Trophoblast cell (in vitro differentiated cells and primary cell): Measurements from ENCODE around the gene CXCL1.

Experiments
- DNase-seq, 2 donors: peaks; one replicate each; pipeline ENCODE4 v3.0.0-alpha.2; 2016
- H2AFZ ChIP-seq: 2 replicates; pipeline ENCODE4 v1.6.1; 2013; ENCODE audit warnings: low read length, moderate library complexity, mild to moderate bottlenecking; ENCODE audit not compliant: insufficient read depth, poor library complexity
- H2AK5ac ChIP-seq: 2 replicates; pipeline ENCODE4 v1.6.1; 2013; ENCODE audit warnings: mild to moderate bottlenecking, low read length
- H2BK120ac ChIP-seq: 2 replicates; pipeline ENCODE4 v1.6.1; 2013; ENCODE audit warnings: low read length, mild to moderate bottlenecking, moderate library complexity; ENCODE audit not compliant: insufficient read depth, poor library complexity
- H2BK12ac ChIP-seq: 2 replicates; pipeline ENCODE4 v1.6.1; 2013; ENCODE audit warnings: mild to moderate bottlenecking, low read length, moderate library complexity
- H2BK5ac ChIP-seq: 2 replicates; pipeline ENCODE4 v1.6.1; 2013; ENCODE audit warnings: low read length, low read depth, moderate library complexity, mild to moderate bottlenecking; ENCODE audit not compliant: poor library complexity
- H3K14ac ChIP-seq: 2 replicates; pipeline ENCODE4 v1.6.1; 2013; ENCODE audit warnings: mild to moderate bottlenecking, low read length
- H3K18ac ChIP-seq: 2 replicates; pipeline ENCODE4 v1.6.1; 2013; ENCODE audit warnings: mild to moderate bottlenecking, low read length
- H3K23ac ChIP-seq: 2 replicates; pipeline ENCODE4 v1.6.1; 2013; ENCODE audit warnings: low read length
- H3K27ac ChIP-seq: 2 replicates; pipeline ENCODE4 v1.5.1; 2013; ENCODE audit warnings: low read depth, mild to moderate bottlenecking, inconsistent platforms, low read length, moderate library complexity
- H3K27me3 ChIP-seq: 2 replicates; pipeline ENCODE4 v1.6.1; 2013; ENCODE audit warnings: inconsistent platforms, mild to moderate bottlenecking, low read length, moderate library complexity; ENCODE audit not compliant: insufficient read depth
- H3K36me3 ChIP-seq, 2 experiments: 1 replicate in 1 of 2; 2 replicates in 1 of 2; pipeline ENCODE4 v1.6.1; 2013; ENCODE audit warnings: low read length in 2 of 2, mild to moderate bottlenecking in 2 of 2, moderate library complexity in 1 of 2; ENCODE audit not compliant: insufficient read depth in 2 of 2, control insufficient read depth in 1 of 2
- H3K4ac ChIP-seq: 2 replicates; pipeline ENCODE4 v1.6.1; 2013; ENCODE audit warnings: low read depth, mild to moderate bottlenecking, low read length, moderate library complexity
- H3K4me1 ChIP-seq, 2 experiments: 1 replicate in 1 of 2; 2 replicates in 1 of 2; pipeline ENCODE4 v1.6.1; 2013; ENCODE audit warnings: low read length in 2 of 2, mild to moderate bottlenecking in 2 of 2, moderate library complexity in 1 of 2; ENCODE audit not compliant: insufficient read depth in 2 of 2, control insufficient read depth in 1 of 2
- H3K4me2 ChIP-seq: 2 replicates; pipeline ENCODE4 v1.6.1; 2013; ENCODE audit warnings: inconsistent platforms, mild to moderate bottlenecking, low read length, moderate library complexity
- H3K4me3 ChIP-seq: 2 replicates; pipeline ENCODE4 v1.5.1; 2013; ENCODE audit warnings: mild to moderate bottlenecking, low read depth, low read length, inconsistent platforms
- H3K79me1 ChIP-seq: one replicate; pipeline ENCODE4 v1.6.1; 2013; ENCODE audit warnings: low read length
- H3K79me2 ChIP-seq: 2 replicates; pipeline ENCODE4 v1.6.1; 2013; ENCODE audit warnings: low read length, mild to moderate bottlenecking; ENCODE audit not compliant: control insufficient read depth, insufficient read depth, poor library complexity
- H3K9ac ChIP-seq: 2 replicates; pipeline ENCODE4 v1.6.1; 2013; ENCODE audit warnings: mild to moderate bottlenecking, low read length
- H3K9me3 ChIP-seq: 2 replicates; pipeline ENCODE4 v1.6.1; 2013; ENCODE audit warnings: low read depth, mild to moderate bottlenecking, control low read depth, inconsistent platforms, low read length; ENCODE audit not compliant: insufficient read depth
- H4K12ac ChIP-seq: 2 replicates; pipeline ENCODE4 v1.6.1; 2013; ENCODE audit warnings: low read depth, mild to moderate bottlenecking, low read length, moderate library complexity
- H4K8ac ChIP-seq: 2 replicates; pipeline ENCODE4 v1.6.1; 2013; ENCODE audit warnings: low read depth, mild to moderate bottlenecking, low read length, moderate library complexity
- H4K91ac ChIP-seq: one replicate; pipeline ENCODE4 v1.6.1; 2013; ENCODE audit warnings: low read depth, mild to moderate bottlenecking, low read length, moderate library complexity
- WGBS: extraction: QIAGEN DNeasy Blood & Tissue Kit; methylation state at CpG from one replicate; pipeline ENCODE4 v1.1.7; 2013; ENCODE audit warnings: missing lambda C conversion rate; ENCODE audit not compliant: insufficient read length, insufficient coverage; ENCODE audit errors: extremely low coverage; 5-methylcytosine and 5-hydroxymethylcytosine counted together

The CXCL1 gene

DNA sequence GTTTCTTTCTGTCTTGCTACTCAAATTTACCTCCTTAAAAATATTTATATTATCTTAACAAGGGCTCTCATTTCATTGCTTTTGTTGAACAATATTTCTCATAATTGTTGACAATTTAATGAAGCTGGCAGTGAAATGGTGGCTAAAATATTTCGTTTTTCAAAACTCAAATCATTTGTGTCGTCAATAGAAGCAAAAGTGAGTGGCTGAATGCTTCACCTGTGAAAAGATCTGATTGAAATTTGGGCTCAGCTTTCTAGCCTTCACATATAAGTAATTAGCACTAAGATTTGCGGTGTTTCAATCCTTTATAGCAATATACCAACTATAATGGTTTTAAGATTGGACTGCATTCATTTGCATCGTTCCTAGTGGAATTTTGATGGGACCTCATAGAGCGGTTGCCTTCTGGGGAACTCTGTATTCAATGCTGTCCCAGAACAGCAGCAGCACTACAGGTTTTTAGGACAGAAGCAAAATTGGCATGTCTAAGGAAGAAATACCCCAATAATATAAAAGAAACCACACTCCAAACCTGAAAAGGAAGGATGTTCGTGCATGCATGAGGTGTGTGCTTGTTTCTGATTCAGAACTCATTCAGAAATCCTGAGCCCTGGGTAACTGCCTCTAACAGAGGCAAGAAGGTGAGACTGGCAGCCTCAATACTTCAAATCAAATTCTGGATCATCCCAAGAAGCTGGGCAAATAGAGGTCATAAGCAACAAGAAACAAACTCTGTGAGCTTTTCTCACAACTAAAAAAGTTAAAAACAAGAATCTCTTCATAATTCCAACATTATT, 2.5 kb downstream of the CXCL1 start:
- no peak overlapping the region for H4K8ac ChIP-seq
- H3K23ac ChIP-seq = no peak overlapping the region
- H3K18ac ChIP-seq = no peak overlapping the region
- no peak overlapping the region for H3K4me3 ChIP-seq
- H3K4me1 ChIP-seq = peaks cover 5 to 8% of the 10 kb centered on the region in 2 experiments
- no peak for DNase-seq
- no CpG with 5 or more reads among the region's 6 CpGs for WGBS
- H3K79me1 ChIP-seq = no peaks in the 10 kb centered on the region
- H3K9ac ChIP-seq = no peak overlapping the region
- no peak overlapping the region for H2BK12ac ChIP-seq
- no peak overlapping the region for H2AK5ac ChIP-seq
- H2AFZ ChIP-seq = no peak overlapping the region
- no peak overlapping the region for H3K4ac ChIP-seq
- peaks cover 1% of the 10 kb centered on the region for H3K9me3 ChIP-seq
- H4K12ac ChIP-seq = no peak overlapping the region
- H3K27me3 ChIP-seq = no peaks in the 10 kb centered on the region
- H3K14ac ChIP-seq = no peak overlapping the region
- H3K27ac ChIP-seq = no peak overlapping the region
- H3K36me3 ChIP-seq = no peaks in the 10 kb centered on the region
- H3K79me2 ChIP-seq = no peaks in the 10 kb centered on the region
- no peak overlapping the region for H3K4me2 ChIP-seq
- no peak overlapping the region for H2BK120ac ChIP-seq
- H4K91ac ChIP-seq = no peak overlapping the region
- no peak overlapping the region for H2BK5ac ChIP-seq

DNA sequence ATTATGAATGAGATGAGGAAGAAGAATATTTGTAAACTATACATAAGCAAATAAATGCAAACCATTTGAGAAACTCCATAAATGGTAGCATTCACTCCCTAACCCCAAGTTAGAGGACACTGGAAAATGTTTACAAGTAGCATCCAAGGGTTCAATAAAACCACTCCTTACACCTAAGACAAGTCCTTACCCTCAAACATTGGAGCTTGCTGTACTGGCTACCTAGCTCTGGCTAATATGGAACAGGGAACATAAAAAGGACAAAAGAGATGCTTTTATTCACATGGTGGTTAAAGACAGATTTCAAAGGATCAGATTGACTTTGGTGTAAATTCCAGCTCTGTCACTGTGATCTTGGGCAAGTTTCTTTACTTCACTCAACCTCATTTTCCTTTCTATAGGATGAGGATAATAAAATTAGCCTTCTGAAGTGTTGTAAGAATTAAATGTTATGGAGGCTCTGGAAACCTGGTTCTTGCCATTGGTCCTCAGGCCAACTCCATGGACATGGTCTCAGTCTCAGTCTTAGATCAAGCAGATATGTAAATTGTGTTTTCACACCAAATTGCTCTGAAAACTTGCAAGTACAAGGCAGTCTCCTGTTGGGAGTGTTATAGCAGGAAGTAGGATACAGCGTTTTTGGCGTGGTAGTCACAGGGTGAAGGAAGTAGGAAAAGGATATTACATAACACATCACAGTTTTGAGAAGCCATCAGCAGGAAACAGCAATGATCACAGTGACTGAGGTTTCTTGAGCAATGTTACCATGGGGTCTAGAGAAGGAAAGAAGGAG, 3.3 kb downstream of the CXCL1 start:
- no peaks in the 10 kb centered on the region for H3K27me3 ChIP-seq
- no peak overlapping the region for H4K8ac ChIP-seq
- no peak overlapping the region for H2BK12ac ChIP-seq
- no peak for DNase-seq
- H3K4ac ChIP-seq = no peak overlapping the region
- no peak overlapping the region for H3K14ac ChIP-seq
- H2AFZ ChIP-seq = no peak overlapping the region
- peaks cover 1% of the 10 kb centered on the region for H3K9me3 ChIP-seq
- H3K79me1 ChIP-seq = no peaks in the 10 kb centered on the region
- no peak overlapping the region for H3K9ac ChIP-seq
- H3K36me3 ChIP-seq = no peaks in the 10 kb centered on the region
- no peaks in the 10 kb centered on the region for H3K79me2 ChIP-seq
- H4K91ac ChIP-seq = no peak overlapping the region
- H3K4me2 ChIP-seq = no peak overlapping the region
- H2BK120ac ChIP-seq = no peak overlapping the region
- no peak overlapping the region for H2BK5ac ChIP-seq
- peaks cover 5 to 8% of the 10 kb centered on the region in 2 experiments for H3K4me1 ChIP-seq
- H3K18ac ChIP-seq = no peak overlapping the region
- no CpG with 5 or more reads among the region's 2 CpGs for WGBS
- H2AK5ac ChIP-seq = no peak overlapping the region
- H3K4me3 ChIP-seq = no peak overlapping the region
- H3K27ac ChIP-seq = no peak overlapping the region
- no peak overlapping the region for H3K23ac ChIP-seq
- no peak overlapping the region for H4K12ac ChIP-seq

DNA sequence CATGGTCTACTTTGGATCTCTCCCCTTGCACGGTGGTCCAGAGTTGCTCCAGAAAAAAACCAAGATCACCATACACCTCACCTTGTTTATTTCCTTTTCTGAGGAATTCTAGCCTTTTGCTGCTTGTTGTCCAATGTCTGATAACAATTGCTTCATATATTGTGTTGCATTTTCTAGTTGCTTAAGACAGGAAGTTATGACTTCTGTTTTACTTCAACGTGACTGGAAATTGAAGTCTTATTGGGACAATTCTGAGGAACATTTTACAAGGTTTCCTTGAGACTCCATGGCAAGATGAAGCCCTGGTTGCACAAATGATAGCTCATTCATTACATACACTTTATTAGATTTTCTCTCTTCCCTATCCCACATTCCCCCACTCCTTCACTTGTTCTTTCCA, 5.2 kb downstream of the CXCL1 start:
- Histone ChIP-seq H3K4ac (no peak overlapping the region), H2BK5ac (no peak overlapping the region), H3K27me3 (no peaks in the 10 kb centered on the region), H3K27ac (no peak overlapping the region), H3K9ac (no peak overlapping the region), H3K4me1 (peaks cover 0 to under 1% of the 10 kb centered on the region in 2 experiments), H3K14ac (no peak overlapping the region), H2AK5ac (no peak overlapping the region), H4K91ac (no peak overlapping the region), H3K9me3 (peaks cover 1% of the 10 kb centered on the region), H4K12ac (no peak overlapping the region), H2BK12ac (no peak overlapping the region), H2BK120ac (no peak overlapping the region), H3K36me3 (no peaks in the 10 kb centered on the region), H3K79me1 (no peaks in the 10 kb centered on the region), H3K23ac (no peak overlapping the region), H3K4me3 (no peak overlapping the region), H2AFZ (no peak overlapping the region), H3K79me2 (no peaks in the 10 kb centered on the region), H3K18ac (no peak overlapping the region), H3K4me2 (no peak overlapping the region), H4K8ac (no peak overlapping the region)
- no CpG with 5 or more reads among the region's 2 CpGs for WGBS
- DNase-seq = no peak

DNA sequence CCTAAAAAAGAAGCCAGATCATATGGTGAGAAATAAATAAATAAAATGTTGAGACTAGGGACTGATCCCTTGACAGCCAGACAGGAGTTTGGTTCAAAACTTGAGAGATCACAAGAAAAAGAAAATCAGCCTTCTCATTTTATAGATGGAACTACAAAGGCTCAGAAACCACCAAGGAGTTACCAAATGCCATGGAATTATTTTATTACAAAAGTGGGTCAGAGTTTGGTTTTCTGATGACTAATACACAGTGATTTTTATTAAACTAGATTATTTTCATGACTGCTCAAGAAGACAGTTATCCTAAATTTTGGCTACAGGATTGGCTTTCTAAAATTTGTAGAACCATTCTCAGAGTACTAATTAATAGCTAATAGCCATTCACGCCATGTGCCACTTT, 6.2 kb downstream of the CXCL1 start:
- no peak overlapping the region for H3K18ac ChIP-seq
- H3K9me3 ChIP-seq = no peaks in the 10 kb centered on the region
- no peak overlapping the region for H2BK12ac ChIP-seq
- no peaks in the 10 kb centered on the region for H3K79me2 ChIP-seq
- no peaks in the 10 kb centered on the region for H3K79me1 ChIP-seq
- H4K91ac ChIP-seq = no peak overlapping the region
- DNase-seq = no peak
- H3K4ac ChIP-seq = no peak overlapping the region
- no peak overlapping the region for H4K8ac ChIP-seq
- no peak overlapping the region for H2AFZ ChIP-seq
- H2BK120ac ChIP-seq = no peak overlapping the region
- no peak overlapping the region for H3K4me2 ChIP-seq
- no peak overlapping the region for H3K27ac ChIP-seq
- H3K36me3 ChIP-seq = no peaks in the 10 kb centered on the region
- no CpG with 5 or more reads among the region's 1 CpG for WGBS
- no peaks in the 10 kb centered on the region for H3K4me1 ChIP-seq
- no peak overlapping the region for H2AK5ac ChIP-seq
- no peaks in the 10 kb centered on the region for H3K27me3 ChIP-seq
- no peak overlapping the region for H3K4me3 ChIP-seq
- no peak overlapping the region for H2BK5ac ChIP-seq
- no peak overlapping the region for H3K14ac ChIP-seq
- no peak overlapping the region for H3K23ac ChIP-seq
- H3K9ac ChIP-seq = no peak overlapping the region
- H4K12ac ChIP-seq = no peak overlapping the region
